MM.1S (cell line): ENCODE measurements around the gene C1QTNF3.

Source experiments
- DNase-seq: peaks from one replicate; pipeline ENCODE4 v3.0.0-alpha.2; 2015
- H2AFZ ChIP-seq: fragments of 300-600 bp; sonication (generic); 2 replicates; pipeline ENCODE4 v1.6.0; 2016; ENCODE audit warnings: antibody characterized with exemption, low read length
- H3F3A ChIP-seq: fragments of 300-600 bp; sonication (generic); 2 replicates; pipeline ENCODE4 v1.6.1; 2016; ENCODE audit warnings: mild to moderate bottlenecking, antibody characterized with exemption, low read length, moderate library complexity, mixed read lengths; ENCODE audit not compliant: insufficient read depth
- H3K27ac ChIP-seq: fragments of 300-600 bp; sonication (generic); 2 replicates; pipeline ENCODE4 v1.5.1; 2016; ENCODE audit warnings: mild to moderate bottlenecking, low read length
- H3K27me3 ChIP-seq: fragments of 300-600 bp; sonication (generic); replicated peaks from 2 replicates; pipeline ENCODE4 v1.6.0; 2016; ENCODE audit warnings: low read length; ENCODE audit not compliant: insufficient read depth
- H3K36me3 ChIP-seq: fragments of 300-600 bp; sonication (generic); replicated peaks from 2 replicates; pipeline ENCODE4 v1.6.1; 2016; ENCODE audit warnings: mild to moderate bottlenecking, low read length, mixed read lengths; ENCODE audit not compliant: insufficient read depth
- H3K4me1 ChIP-seq: fragments of 300-600 bp; sonication (generic); 2 replicates; pipeline ENCODE4 v1.6.1; 2016; ENCODE audit warnings: low read length, mixed read lengths
- H3K4me2 ChIP-seq: fragments of 300-600 bp; sonication (generic); 2 replicates; pipeline ENCODE4 v1.6.0; 2016; ENCODE audit warnings: low read depth, low read length
- H3K4me3 ChIP-seq: fragments of 300-600 bp; sonication (generic); 2 replicates; pipeline ENCODE4 v1.5.1; 2016; ENCODE audit warnings: low read length, mixed read lengths
- H3K79me2 ChIP-seq: fragments of 300-600 bp; sonication (generic); 2 replicates; pipeline ENCODE4 v1.6.1; 2016; ENCODE audit warnings: mixed run types, low read length, mixed read lengths
- H3K9ac ChIP-seq: fragments of 300-600 bp; sonication (generic); 2 replicates; pipeline ENCODE4 v1.6.1; 2016; ENCODE audit warnings: low read length, mixed read lengths
- H3K9me2 ChIP-seq: fragments of 300-600 bp; sonication (generic); replicated peaks from 2 replicates; pipeline ENCODE4 v1.6.1; 2016; ENCODE audit warnings: mild to moderate bottlenecking, low read length, mixed read lengths; ENCODE audit not compliant: insufficient read depth
- H3K9me3 ChIP-seq: fragments of 300-600 bp; sonication (generic); replicated peaks from 2 replicates; pipeline ENCODE4 v1.6.1; 2016; ENCODE audit warnings: mild to moderate bottlenecking, low read length, mixed read lengths; ENCODE audit not compliant: insufficient read depth
- H4K20me1 ChIP-seq: fragments of 300-600 bp; sonication (generic); 2 replicates; pipeline ENCODE4 v1.6.1; 2016; ENCODE audit warnings: mild to moderate bottlenecking, low read length, moderate library complexity, mixed read lengths; ENCODE audit not compliant: insufficient read depth
- EZH2 ChIP-seq: fragments of 300-600 bp; sonication (generic); optimal IDR thresholded peaks from 2 replicates; pipeline ENCODE3; 2017; ENCODE audit warnings: low read depth, mild to moderate bottlenecking, antibody characterized with exemption, low read length, mixed read lengths
- EZH2phosphoT487 ChIP-seq: fragments of 300-600 bp; sonication (generic); IDR thresholded peaks from 2 replicates; pipeline ENCODE4 v1.6.1; 2018; ENCODE audit warnings: antibody characterized with exemption, low read length
- TF ChIP-seq, protein P1 (sequence below): fragments of 300-600 bp; sonication (generic); IDR thresholded peaks from 2 replicates; pipeline ENCODE4 v1.5.1; 2016; ENCODE audit warnings: antibody characterized with exemption, low read length, mixed read lengths

The C1QTNF3 gene

DNA sequence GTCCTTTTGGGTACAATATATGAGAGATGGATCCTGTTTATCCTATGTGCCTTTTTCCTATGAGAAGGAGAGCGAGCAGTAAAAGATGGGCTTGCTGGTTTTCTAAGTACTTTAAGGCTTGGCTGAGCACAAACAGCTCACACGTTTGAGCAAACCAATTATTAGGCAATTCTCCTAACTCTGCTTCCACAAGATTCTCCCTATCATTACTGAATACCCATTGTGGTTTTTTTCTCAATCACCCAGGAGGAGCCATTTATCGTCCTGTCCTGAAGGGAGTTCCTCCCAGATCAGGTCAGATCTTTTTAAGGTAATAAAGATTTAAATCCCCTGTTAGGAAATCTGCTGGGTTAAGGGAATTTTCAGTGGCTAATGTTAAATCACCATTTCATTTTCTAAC is 19.4 kb upstream of the C1QTNF3 start:
- Histone ChIP-seq H3K4me3 (no peak overlapping the region), H2AFZ (no peak overlapping the region), H3K9me2 (no peaks in the 10 kb centered on the region), H3K9me3 (no peaks in the 10 kb centered on the region), H3K27ac (no peak overlapping the region), H3K79me2 (no peaks in the 10 kb centered on the region), H4K20me1 (no peaks in the 10 kb centered on the region), H3K4me1 (no peaks in the 10 kb centered on the region), H3K36me3 (no peaks in the 10 kb centered on the region), H3K4me2 (no peak overlapping the region), H3K27me3 (no peaks in the 10 kb centered on the region), H3F3A (no peaks in the 10 kb centered on the region), H3K9ac (no peak overlapping the region)
- no peak for DNase-seq
- TF ChIP-seq EZH2phosphoT487 (no peak), EZH2 (no peak)
- TF ChIP-seq, protein P1, sequence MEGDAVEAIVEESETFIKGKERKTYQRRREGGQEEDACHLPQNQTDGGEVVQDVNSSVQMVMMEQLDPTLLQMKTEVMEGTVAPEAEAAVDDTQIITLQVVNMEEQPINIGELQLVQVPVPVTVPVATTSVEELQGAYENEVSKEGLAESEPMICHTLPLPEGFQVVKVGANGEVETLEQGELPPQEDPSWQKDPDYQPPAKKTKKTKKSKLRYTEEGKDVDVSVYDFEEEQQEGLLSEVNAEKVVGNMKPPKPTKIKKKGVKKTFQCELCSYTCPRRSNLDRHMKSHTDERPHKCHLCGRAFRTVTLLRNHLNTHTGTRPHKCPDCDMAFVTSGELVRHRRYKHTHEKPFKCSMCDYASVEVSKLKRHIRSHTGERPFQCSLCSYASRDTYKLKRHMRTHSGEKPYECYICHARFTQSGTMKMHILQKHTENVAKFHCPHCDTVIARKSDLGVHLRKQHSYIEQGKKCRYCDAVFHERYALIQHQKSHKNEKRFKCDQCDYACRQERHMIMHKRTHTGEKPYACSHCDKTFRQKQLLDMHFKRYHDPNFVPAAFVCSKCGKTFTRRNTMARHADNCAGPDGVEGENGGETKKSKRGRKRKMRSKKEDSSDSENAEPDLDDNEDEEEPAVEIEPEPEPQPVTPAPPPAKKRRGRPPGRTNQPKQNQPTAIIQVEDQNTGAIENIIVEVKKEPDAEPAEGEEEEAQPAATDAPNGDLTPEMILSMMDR, result no peak

DNA sequence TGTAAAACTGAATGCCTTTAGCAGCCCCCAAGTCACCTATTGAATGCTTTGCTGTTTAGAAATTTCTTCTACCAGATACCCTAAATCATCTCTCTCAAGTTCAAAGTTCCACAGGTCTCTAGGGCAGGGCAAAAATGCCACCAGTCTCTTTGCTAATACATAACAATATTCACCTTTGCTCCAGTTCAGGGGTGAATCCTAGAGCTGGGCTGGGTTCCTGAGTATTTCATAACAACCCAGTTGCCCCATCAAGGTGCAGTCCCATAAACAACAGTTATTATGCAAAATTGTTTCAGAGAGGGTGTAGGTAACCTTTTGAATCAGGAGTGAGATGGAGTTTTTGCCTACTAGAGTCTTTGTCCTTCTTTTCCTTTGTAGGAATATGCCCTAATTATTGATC is 19.0 kb upstream of the C1QTNF3 start:
- no peak for DNase-seq
- Histone ChIP-seq H3K9me2 (no peaks in the 10 kb centered on the region), H3K79me2 (no peaks in the 10 kb centered on the region), H3K36me3 (no peaks in the 10 kb centered on the region), H3K9ac (no peak overlapping the region), H3F3A (no peaks in the 10 kb centered on the region), H3K4me1 (no peaks in the 10 kb centered on the region), H4K20me1 (no peaks in the 10 kb centered on the region), H3K4me3 (no peak overlapping the region), H3K27ac (no peak overlapping the region), H2AFZ (no peak overlapping the region), H3K27me3 (no peaks in the 10 kb centered on the region), H3K9me3 (no peaks in the 10 kb centered on the region), H3K4me2 (no peak overlapping the region)
- no peak for TF ChIP-seq EZH2
- TF ChIP-seq, protein P1, result no peak
- TF ChIP-seq EZH2phosphoT487, result no peak

DNA sequence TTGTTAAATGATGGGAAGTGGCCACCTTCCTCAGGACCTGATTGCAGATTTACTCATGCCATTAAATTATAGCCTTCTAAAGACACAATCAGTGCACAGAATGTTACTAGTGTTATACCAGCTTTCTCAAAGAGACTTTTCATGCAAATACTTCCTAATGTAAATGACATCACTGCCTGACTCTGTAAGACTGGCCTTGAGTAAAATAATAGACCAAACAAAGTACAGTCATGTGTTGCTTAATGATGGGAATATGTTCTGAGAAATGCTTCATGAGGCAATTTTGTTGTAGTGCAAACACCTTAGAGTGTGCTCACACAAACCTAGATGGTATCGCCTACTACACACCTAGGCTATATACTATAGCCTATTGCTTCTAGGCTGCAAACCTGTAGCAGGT is 17.0 kb upstream of the C1QTNF3 start:
- TF ChIP-seq EZH2, result no peak
- TF ChIP-seq, protein P1, result no peak
- no peak for TF ChIP-seq EZH2phosphoT487
- no peaks in the 10 kb centered on the region for H3K27me3 ChIP-seq
- no peak overlapping the region for H3K4me2 ChIP-seq
- H3K9me3 ChIP-seq, result no peaks in the 10 kb centered on the region
- H3K79me2 ChIP-seq, result no peaks in the 10 kb centered on the region
- no peak overlapping the region for H3K9ac ChIP-seq
- DNase-seq, result no peak
- H3K36me3 ChIP-seq, result no peaks in the 10 kb centered on the region
- no peak overlapping the region for H3K27ac ChIP-seq
- H3K9me2 ChIP-seq, result no peaks in the 10 kb centered on the region
- no peaks in the 10 kb centered on the region for H3F3A ChIP-seq
- no peaks in the 10 kb centered on the region for H4K20me1 ChIP-seq
- no peak overlapping the region for H2AFZ ChIP-seq
- no peaks in the 10 kb centered on the region for H3K4me1 ChIP-seq
- no peak overlapping the region for H3K4me3 ChIP-seq
